NOMO-1 treated with dmso at 0.1 percent for 144 hours (cell line): ENCODE data around the gene DDX41.
"Not testable (repeated sequence)": the region's sequence is repeated elsewhere in the genome, so short reads cannot be mapped to it uniquely, and the experiment has no call there.

Experiments
- DNase-seq: peaks from one replicate; lab custom pipeline; 2025; ENCODE audit not compliant: unreplicated experiment; lab: John Stamatoyannopoulos, UW

Gene DDX41

DNA sequence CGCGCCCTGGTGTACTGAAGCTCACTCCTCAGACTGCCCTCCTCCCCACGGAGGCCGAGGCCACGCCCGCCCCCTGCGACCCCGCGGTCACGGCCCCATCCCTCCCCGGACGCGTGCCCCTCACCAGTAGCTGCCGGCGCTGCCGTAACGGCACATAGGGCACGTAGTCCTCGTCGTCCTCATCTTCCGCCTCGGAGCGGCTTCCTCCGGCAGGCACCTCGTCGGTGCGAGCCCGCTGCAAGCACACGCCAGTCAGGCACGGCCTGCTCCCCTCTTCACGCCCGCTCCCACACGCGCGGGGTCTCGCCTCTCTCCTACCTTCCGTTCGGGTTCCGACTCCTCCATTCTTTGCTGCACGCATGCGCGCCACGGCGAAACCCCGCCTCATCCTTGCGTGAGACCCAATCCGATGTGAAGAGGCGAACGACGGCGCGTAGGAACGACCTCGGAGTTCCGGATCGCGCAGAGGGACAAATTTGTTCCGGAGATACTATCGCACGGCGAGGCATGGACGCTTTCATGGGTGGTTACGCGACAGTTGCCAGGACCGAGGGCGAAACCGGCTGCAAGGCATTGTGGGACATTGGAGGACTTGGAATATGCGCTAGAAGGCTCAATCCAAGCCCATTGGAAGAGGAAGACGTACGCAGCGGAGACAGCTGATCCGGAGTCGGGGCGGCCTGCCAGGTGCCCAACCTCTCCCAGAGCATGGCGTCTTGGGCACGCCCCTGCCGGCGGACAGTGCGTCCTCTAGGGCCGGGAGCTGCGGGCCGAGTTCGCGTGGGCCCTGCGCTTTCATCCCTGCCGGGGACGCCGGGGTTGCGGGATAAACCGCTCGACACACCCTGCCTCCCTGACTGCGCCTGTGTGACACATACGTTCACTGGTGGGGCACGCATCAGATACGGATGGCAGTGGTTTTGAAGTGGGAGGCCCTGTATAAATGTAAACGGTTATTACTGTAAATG is at the start of gene DDX41:
Gene DDX41 (minus strand): TSS at position 361 of the 968 bp plus-strand sequence. CDS start 16 bp downstream, at position 345.
- peak; percentile 98 for DNase-seq

DNA sequence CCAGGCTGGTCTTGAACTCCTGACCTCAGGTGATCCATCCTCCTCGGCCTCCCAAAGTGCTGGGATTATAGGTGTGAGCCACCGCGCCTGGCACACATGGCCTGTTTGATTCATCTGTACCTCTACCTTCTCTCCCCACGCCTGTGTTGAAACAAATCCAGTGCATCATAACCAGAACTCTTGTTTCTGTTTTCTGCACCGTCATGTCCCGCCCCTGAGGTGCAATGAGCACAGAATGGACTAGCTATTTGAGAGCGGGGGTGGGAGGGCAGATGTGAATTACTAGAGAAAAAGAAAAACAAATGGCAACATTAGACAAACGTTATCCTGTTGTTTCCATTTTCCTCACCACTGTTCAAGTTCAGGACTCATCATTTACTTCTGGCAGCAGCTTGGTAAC is 48.3 kb upstream of the DDX41 start:
- no peak for DNase-seq

DNA sequence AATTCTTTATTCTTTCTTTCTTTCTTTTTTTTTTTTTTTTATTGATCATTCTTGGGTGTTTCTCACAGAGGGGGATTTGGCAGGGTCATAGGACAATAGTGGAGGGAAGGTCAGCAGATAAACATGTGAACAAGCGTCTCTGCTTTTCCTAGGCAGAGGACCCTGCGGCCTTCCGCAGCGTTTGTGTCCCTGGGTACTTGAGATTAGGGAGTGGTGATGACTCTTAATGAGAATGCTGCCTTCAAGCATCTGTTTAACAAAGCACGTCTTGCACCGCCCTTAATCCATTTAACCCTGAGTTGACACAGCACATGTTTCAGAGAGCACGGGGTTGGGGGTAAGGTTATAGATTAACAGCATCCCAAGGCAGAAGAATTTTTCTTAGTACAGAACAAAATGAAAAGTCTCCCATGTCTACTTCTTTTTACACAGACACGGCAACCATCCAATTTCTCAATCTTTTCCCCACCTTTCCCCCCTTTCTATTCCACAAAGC is 42.7 kb upstream of the DDX41 start:
- not testable (repeated sequence) for DNase-seq

DNA sequence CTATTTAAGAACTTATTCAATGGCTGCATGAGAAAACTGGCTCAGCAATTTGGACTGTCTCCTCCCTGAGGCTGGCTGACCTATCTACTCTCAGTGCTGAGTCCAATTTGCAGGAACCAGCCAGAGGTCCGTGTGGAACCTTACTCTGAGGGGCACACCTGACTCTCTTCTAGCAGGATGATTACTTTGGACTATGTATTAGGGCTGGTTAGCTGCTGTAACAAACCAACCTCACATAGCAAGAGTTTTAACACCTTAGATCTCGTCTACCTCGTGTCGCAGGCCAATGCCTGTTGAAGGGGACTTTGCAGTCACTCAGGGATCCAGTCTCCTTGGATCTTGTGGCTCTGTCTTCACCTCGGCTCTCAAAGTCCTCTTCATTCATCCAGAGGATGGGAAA is 41.0 kb upstream of the DDX41 start:
- DNase-seq, result no peak

DNA sequence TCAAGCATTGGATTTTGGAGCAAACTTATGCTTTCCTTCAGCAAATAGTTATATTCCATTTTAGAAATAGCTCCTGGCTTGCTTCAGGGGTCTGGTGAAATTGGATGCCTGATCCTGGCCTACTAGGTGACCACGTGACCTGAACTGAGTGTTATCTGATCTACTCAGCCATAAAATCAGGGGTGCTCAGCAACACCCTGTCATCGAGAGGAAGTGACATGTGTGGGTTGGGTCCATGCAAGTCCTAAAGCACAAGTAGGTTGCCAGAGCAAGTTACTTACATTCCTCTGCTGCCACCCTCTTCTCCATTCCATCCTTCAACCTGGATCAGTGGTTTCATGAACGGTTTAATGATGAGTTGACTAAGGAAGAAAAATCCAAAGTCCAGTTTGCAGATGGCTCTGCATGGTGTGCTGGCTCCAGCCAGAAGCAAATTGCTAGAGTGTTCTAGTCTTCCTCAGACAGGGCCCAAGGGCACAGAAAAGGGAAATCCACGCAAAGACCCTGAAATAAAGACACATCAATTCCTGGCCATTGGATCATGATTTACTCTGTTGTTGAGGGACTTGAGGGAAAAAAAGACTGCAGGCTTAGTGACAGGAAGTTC is 40.4 kb upstream of the DDX41 start:
- no peak for DNase-seq

DNA sequence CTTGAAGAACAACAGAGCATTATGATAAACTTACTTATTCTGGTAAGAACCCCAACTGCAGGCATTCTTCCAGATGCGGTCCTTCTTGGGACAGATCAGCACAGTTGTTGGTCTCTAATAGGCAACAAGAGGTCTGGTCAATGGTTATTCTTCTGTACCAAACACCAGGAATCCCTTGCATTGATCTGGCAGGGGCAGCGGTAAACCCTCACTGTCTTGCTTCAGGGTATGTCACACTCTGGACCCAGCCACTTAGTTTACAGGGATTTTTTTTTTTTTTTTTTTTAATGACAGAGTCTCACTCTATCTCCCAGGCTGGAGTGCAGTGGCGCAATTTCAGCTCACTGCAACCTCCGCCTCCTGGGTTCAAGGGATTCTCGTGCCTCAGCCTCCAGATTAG is 38.9 kb upstream of the DDX41 start:
- no peak for DNase-seq

DNA sequence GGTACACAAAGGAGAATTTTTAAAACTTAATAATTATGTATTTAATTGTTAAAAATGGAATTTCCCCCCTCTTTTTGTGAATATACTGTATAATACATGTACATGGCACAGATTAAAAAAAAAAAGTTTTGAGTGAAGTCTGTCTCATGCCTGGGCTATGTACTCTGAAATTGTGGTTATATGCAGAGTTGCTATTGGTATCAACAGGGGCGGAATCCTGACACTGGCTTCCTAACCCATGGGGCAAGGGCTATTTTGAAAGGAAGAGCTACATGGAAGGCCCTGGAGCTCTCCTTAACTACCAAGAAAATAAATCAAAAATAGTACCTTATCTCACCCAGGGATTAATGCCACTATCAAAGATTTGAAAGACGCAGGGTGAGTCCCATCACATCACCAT is 38.5 kb upstream of the DDX41 start:
- no peak for DNase-seq

DNA sequence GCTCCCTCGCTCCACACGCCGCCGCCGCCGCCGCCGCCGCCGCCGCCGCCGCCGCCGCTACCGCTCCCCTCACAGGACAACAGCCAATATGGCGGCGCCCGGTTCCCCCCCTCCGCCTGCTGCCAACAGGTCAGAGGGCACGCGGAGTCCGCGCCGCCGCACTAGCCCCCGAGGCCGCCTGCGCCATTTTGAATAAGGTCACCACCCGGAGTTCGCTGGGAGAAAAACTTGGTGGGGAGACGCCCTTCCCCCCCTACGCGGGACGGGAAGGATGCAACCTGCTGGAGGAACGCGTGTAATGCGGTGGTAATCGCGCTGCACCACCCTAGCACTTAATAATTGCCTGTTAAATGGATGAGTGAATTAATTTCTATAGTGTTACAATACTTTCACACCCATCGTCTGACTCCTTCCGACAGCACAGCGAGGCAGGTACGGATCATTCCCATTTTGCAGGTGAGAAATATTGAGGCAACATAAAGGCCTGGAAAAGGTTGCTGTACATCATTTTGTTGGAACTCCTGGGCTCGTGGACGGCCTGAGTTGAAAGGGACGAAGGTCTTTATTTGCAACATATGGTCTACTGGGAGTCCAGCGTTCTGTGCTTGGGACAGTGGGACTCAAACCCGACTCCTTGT is 37.8 kb upstream of the DDX41 start, which contains the start of gene FAM193B:
Gene FAM193B (minus strand): TSS at position 90 of the 638 bp plus-strand sequence. CDS start 105 bp downstream, outside the sequence.
- DNase-seq, result peak; percentile 87

DNA sequence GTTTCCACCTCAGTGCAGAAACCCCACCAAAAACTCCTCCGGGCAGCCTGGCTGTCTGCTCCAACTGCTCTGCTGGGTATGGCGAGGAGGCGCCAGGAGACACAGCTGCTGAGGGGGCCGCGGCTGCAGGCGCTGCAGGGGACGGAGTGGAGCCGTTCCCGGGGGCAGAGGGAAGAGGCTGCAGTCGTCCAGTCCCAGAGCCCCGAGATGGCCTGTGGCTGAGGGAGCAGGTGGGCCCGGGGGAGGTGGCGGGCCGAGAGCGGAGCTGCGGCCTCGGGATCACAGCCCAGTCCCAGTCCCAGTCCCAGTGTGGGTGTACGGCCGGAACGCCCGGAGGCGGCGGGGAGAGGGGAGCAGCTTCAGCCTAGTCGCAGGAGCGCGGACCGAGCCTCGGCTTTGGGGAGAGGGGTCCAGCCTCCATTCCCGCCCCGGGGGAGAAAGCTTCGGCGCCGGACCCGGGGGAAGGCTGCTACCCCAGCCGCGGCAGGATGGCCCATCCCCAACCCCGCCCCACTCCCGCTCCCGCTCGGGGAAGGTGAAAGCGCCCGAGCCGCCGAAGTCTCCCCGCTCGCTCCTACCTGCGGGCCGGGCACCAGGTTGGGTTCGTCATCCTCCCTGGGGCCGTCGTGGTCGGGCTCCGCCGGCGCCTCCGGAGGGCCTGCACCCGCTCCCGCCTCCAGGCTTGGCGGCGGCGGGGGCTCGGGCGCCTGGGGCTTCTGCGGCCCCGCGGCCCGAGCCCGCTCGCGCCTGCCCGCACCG is 37.1 kb upstream of the DDX41 start:
- DNase-seq, result no peak

DNA sequence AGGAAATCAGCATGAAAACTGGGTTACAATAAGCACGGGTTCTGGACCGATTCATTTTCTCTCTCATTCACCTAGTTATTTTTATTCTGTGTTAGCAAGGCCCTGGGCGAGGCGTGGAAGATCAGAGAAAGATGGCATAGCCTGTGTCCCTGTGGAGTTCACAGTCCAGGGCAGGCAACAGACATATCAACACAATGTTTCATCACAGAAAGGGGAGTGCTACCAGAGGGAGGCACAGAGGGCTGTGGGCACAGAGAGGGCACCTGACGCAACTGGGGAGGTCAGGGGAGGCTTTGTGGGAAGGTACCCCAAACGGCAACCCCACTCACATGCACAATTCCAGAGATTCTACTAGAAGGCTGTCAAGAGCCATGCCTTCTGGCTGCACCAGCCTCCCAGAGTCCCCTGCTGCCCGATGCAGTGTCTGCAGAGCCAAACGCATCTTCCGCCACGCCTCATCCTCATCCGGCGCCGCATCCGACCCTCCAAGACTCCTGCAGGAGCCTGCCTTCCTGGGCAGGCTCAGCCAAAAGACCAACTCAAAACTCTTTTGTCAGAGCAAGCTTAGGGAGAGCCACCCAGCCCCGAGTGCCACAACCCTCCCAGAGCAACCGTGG is 36.2 kb upstream of the DDX41 start:
- DNase-seq, result no peak

DNA sequence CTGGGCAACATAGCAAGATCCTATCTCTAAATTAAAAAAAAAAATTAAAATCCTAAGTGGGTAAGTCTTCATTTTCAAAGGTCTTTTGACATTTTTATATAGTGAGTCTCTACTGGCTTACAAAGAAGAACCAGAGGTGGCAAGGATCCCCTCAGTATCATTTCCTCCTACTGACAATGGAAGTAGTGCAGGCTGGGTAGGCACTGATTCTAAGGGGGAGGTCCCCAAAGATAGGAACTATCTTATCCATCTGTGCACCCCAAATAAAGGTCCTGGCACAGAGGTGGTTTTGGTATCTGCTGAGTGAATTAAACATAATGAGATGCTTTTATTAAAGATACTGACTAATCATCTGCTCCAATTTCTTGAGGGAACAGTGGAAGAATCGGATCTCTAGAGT is 33.4 kb upstream of the DDX41 start:
- DNase-seq, result no peak

DNA sequence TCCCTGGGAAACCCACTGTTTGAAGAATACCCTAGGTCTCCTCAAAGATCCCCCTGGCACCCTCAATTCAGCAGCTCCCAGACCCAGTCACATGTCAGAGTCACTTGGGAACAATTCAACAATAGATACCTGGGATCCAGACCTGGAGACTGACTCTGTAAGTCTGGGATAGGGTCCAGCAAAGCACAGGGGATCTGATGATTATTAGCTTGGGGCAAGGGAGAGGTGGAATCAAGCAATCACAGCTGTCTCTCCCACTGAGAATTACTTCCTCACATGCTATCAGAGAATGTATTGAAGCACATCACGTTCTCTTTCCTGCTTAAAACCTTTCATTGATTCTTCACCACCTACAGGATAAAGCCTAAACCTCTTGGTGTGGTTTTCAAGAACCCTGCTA is 31.7 kb upstream of the DDX41 start:
- no peak for DNase-seq

DNA sequence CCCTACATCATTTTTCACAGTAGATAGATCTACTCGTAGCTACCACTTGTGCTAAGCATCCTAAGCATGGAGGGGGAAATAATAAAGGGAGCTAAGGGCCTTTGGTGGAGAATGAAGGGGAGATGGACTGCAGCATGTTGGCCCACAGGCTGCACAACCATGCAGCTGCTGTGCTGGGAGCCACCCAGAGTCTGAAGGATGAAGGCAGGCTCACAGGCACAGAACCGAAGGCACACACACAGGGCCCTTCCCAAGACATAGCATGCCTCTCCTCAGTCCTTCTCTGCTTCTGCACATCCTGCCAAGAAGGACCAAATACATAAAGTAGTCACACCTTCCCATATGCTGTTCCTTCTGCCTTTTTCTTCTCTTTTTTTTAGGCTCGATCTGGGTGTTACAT is 31.0 kb upstream of the DDX41 start:
- DNase-seq, result no peak

DNA sequence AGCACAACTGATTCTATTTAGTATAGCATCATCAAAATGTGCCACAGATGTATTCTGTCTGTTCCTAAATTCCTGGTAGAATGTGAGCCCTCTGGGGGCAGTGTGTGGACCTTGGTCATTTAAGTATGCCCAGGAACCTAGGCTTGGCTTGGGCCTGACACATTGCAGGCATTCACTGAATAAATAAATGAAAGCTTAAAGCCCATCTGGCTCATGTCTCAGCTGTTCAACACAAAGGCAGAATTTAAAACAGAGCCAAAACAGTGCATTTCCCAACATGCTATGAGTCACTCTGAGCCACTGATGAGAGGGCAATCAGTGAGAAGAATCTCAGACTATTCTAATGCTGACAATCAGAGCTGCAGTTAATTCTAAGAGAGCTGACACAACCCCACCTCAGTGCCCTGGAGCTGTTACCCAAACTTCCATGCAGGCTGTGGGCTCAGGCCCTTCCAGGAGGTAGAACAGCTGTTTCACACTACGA is 29.5 kb upstream of the DDX41 start:
- DNase-seq, result peak; percentile 26

DNA sequence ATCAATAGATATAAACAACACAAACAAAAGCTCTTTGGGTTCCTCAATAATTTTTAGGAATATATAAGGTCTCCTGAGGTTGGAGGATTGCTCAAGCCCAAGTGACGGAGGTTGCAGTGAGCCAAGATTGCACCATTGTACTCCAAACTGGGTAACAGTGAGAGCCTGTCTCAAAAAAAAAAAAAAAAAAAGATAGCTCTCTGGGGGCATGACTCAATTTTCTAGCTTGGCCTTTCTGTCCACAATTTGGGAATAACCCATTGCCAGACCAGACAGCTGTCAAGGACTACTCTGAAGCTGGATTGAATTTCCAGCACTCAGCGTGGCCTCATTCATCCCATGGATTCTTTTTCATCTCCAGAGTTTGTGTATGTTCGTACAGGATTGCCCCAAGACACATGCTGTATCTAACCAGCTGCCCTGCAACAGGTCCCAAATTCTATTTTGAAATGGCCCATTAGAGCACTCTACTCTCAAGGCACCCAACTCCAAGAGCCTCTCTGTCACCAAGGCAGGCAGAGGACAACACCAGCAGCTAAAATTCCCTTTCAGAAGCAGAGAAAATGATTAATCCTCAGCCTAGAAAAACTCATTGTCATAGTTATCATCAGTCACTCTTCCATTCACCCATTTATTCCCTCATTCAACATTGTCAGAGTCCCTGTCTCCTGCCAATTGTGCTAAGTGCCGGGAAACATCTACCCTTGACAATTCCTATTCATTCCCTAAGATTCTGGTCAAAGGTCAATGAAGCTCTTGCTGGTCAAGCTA is 28.9 kb upstream of the DDX41 start:
- peak; percentile 45 for DNase-seq

DNA sequence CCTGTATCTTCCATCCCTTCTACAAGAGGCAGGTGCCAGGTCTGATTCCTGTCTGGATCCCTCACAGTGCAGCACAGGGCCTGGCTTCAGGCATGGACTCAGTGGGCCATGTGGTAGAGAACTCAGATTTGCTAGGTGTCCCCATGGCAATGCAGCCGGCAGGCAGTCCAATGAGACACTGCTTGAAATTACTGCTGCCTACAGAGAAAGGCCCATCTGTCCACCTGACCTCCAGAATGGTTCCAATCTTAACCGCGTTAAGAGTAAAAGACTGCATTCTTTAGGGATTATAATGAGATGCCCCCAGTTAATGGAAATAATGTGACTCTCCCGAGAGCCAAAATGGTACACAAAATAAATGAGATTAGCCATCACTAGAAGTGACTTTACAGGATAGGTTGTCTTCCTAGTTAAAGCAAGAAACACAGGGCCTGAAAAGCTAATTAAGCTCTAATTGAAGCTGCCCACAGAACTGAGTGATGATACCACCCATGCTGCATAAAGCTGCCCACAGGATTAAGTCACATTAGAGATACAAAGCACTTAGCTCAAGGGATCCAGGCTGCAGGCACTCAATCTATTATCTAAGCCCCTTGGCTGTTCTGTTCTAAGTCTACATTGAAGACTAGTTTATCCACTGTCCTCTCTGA is 26.2 kb upstream of the DDX41 start:
- no peak for DNase-seq

DNA sequence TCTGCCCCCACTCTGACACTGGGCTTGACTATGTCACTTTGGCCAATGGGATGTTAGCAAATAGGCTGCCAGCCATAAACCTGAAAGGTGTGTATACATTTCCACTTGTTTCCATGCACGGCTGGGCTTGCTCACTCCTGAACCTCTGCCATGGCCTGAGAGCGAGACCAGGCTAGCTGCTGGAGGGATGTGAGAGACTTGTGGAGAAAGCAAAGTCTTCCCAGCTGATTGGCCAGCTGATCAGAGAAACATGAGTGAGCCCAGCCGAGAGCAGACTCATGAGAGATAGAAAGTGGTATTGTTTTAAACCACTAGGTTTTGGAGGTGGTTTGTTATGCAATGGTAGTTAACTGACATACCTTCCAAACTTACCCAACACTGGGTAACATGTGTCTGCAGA is 23.7 kb upstream of the DDX41 start:
- DNase-seq, result no peak

DNA sequence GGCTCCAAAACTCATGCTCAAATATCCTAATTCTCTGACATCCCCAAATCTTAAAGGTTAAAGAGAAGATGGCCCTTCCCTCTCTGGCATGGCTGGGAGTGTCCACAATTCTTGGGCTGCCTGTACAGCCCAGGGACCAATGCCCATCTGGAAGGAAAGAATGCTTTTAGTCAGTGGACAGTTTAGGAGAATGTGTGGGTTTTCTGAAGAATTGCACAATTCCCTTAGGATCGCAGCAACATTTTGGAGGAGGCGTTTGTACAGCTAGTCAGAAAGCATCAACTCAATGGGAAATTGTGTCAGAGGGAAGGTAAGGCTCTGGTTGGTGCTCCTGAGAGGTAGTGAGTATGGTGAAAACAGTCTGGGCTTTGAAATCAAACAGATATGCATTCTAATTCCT is 22.6 kb upstream of the DDX41 start:
- DNase-seq, result no peak

DNA sequence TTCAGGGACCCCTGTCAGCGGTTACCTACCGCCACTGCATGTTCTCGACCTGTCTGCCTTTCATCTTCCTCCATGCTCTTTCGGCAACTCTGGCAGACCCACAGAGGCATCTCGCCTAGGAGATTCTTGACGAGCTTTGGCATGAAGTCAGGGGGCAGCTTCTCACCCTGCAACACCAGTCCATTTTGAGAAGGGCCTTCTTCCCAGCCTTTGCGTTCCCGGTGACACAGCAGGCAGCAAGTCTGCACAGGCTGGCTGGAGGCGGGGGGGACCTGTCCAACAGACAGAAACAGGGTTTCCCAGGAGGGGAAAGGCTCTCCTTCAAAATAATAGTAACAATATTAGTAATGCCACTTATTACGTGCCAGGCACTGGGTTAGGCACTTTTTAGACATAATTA is 22.1 kb upstream of the DDX41 start:
- DNase-seq, result no peak
